HepG2 (cell line): ENCODE measurements around the gene NEK9. TPM values are rescaled to one million over a fixed set of nuclear protein-coding genes. Genes with fewer than 3 reads are reported as not detected.

Experiments used
- ATF7 ChIP-seq, 2 experiments: fragments of 450-650 bp in 1 of 2; sonication (generic) in 1 of 2; formaldehyde crosslinking in 1 of 2; IDR thresholded peaks; 2 replicates each; pipeline versions ENCODE4 v1.4.0 to v1.6.1; 2016 to 2020; ENCODE audit warnings: antibody characterized with exemption in 1 of 2, mild to moderate bottlenecking in 1 of 2, missing genetic modification reagents in 1 of 2
- ATF7-NPFF ChIP-seq: sonication (generic); formaldehyde crosslinking; IDR thresholded peaks from 2 replicates; pipeline ENCODE4 v1.8.1; 2023; ENCODE audit warnings: mild to moderate bottlenecking, low read depth, missing genetic modification reagents, moderate library complexity
- ELF1 ChIP-seq: sonication (generic); formaldehyde crosslinking; IDR thresholded peaks from 2 replicates; pipeline ENCODE4 v1.4.0; 2020; ENCODE audit warnings: missing genetic modification reagents
- ERF ChIP-seq: IDR thresholded peaks from 2 replicates; pipeline ENCODE4 v1.6.1; 2018; ENCODE audit warnings: missing biosample characterization, missing genetic modification reagents
- GATAD1 ChIP-seq: IDR thresholded peaks from 2 replicates; pipeline ENCODE4 v1.6.1; 2016; ENCODE audit warnings: missing genetic modification reagents, missing compliant biosample characterization
- HMGXB4 ChIP-seq, 2 experiments: sonication (generic) in 1 of 2; formaldehyde crosslinking in 1 of 2; IDR thresholded peaks; 2 replicates each; pipeline versions ENCODE4 v1.4.0 to v1.6.1; 2018 to 2020; ENCODE audit warnings: missing genetic modification reagents in 2 of 2, borderline replicate concordance in 1 of 2, low read depth in 1 of 2, mild to moderate bottlenecking in 1 of 2, missing biosample characterization in 1 of 2
- HOXA5 ChIP-seq: sonication (generic); formaldehyde crosslinking; IDR thresholded peaks from 2 replicates; pipeline ENCODE4 v1.4.0; 2020; ENCODE audit warnings: missing genetic modification reagents
- KAT8 ChIP-seq: IDR thresholded peaks from 2 replicates; pipeline ENCODE4 v1.6.1; 2016; ENCODE audit warnings: missing genetic modification reagents, missing compliant biosample characterization
- KDM2A ChIP-seq: sonication (generic); formaldehyde crosslinking; IDR thresholded peaks from 2 replicates; pipeline ENCODE4 v1.4.0; 2020; ENCODE audit warnings: low read depth, missing genetic modification reagents, borderline replicate concordance
- KLF13 ChIP-seq: sonication (generic); formaldehyde crosslinking; IDR thresholded peaks from 2 replicates; pipeline ENCODE4 v1.4.0; 2020; ENCODE audit warnings: mild to moderate bottlenecking, missing genetic modification reagents
- MXD3 ChIP-seq: IDR thresholded peaks from 2 replicates; pipeline ENCODE4 v1.6.1; 2016; ENCODE audit warnings: mild to moderate bottlenecking, missing biosample characterization, missing genetic modification reagents
- NFYB ChIP-seq: sonication (generic); formaldehyde crosslinking; IDR thresholded peaks from 2 replicates; pipeline ENCODE4 v1.4.0; 2020; ENCODE audit warnings: missing genetic modification reagents
- PHF8 ChIP-seq: sonication (generic); formaldehyde crosslinking; IDR thresholded peaks from 2 replicates; pipeline ENCODE4 v1.5.0; 2020; ENCODE audit warnings: missing genetic modification reagents
- POLR2A ChIP-seq, 2 experiments: IDR thresholded peaks; 2 replicates each; pipeline ENCODE4 v1.6.1; 2011; ENCODE audit warnings: low read depth in 2 of 2, low read length in 2 of 2, mild to moderate bottlenecking in 1 of 2, moderate library complexity in 1 of 2; ENCODE audit not compliant: insufficient read depth in 1 of 2
- POLR2G ChIP-seq: fragments of 200-400 bp; formaldehyde crosslinking; IDR thresholded peaks from 2 replicates; pipeline ENCODE4 v1.6.1; 2018; ENCODE audit warnings: mild to moderate bottlenecking, low read depth, low read length, moderate library complexity
- RARA ChIP-seq: IDR thresholded peaks from 2 replicates; pipeline ENCODE4 v1.6.1; 2016; ENCODE audit warnings: missing genetic modification reagents, missing compliant biosample characterization
- SP1 ChIP-seq, 2 experiments: fragments of 450-650 bp in 1 of 2; sonication (generic) in 1 of 2; formaldehyde crosslinking in 1 of 2; IDR thresholded peaks; 2 replicates each; pipeline versions ENCODE4 v1.4.0 to v1.6.1; 2016 to 2020; ENCODE audit warnings: missing genetic modification reagents in 1 of 2
- SP140L ChIP-seq: sonication (generic); formaldehyde crosslinking; IDR thresholded peaks from 2 replicates; pipeline ENCODE4 v1.4.0; 2020; ENCODE audit warnings: missing genetic modification reagents, borderline replicate concordance
- STAG1 ChIP-seq: sonication (generic); formaldehyde crosslinking; IDR thresholded peaks from 2 replicates; pipeline ENCODE4 v1.4.0; 2020; ENCODE audit warnings: missing genetic modification reagents
- XRCC5 ChIP-seq: fragments of 200-400 bp; formaldehyde crosslinking; optimal IDR thresholded peaks from 2 replicates; pipeline ENCODE3; 2017; ENCODE audit warnings: mild to moderate bottlenecking, low read length
- YEATS2 ChIP-seq: sonication (generic); formaldehyde crosslinking; IDR thresholded peaks from 2 replicates; pipeline ENCODE4 v1.4.0; 2020; ENCODE audit warnings: missing genetic modification reagents, borderline replicate concordance
- YEATS4 ChIP-seq: sonication (generic); formaldehyde crosslinking; IDR thresholded peaks from 2 replicates; pipeline ENCODE4 v1.4.0; 2020; ENCODE audit warnings: missing genetic modification reagents, borderline replicate concordance
- ZBTB14 ChIP-seq: sonication (generic); formaldehyde crosslinking; IDR thresholded peaks from 2 replicates; pipeline ENCODE4 v1.4.0; 2020; ENCODE audit warnings: missing genetic modification reagents
- ZBTB7B ChIP-seq: sonication (generic); formaldehyde crosslinking; IDR thresholded peaks from 2 replicates; pipeline ENCODE4 v1.4.0; 2020; ENCODE audit warnings: missing genetic modification reagents
- ZMAT3 ChIP-seq: sonication (generic); formaldehyde crosslinking; conservative IDR thresholded peaks from 2 replicates; pipeline ENCODE4 v1.7.0; 2021; ENCODE audit warnings: missing genetic modification reagents
- ZNF230 ChIP-seq: sonication (generic); formaldehyde crosslinking; IDR thresholded peaks from 2 replicates; pipeline ENCODE4 v1.4.0; 2020; ENCODE audit warnings: mild to moderate bottlenecking, missing genetic modification reagents
- ZNF569 ChIP-seq: sonication (generic); formaldehyde crosslinking; IDR thresholded peaks from 2 replicates; pipeline ENCODE4 v1.5.0; 2020; ENCODE audit warnings: mild to moderate bottlenecking, missing genetic modification reagents, moderate library complexity, borderline replicate concordance
- ZSCAN31 ChIP-seq: sonication (generic); formaldehyde crosslinking; IDR thresholded peaks from 2 replicates; pipeline ENCODE4 v1.5.0; 2020; ENCODE audit warnings: low read depth, mild to moderate bottlenecking, missing genetic modification reagents
- polyA plus RNA-seq, 8 experiments: library from polyadenylated mRNA; depleted of rRNA in 3 of 8; stranded (reverse) in 7 of 8; unstranded in 1 of 8; fragments of >200 nt; fragmentation: Illumina TruSeq in 4 of 8; extraction: Trizol in 4 of 8; gene quantifications; 2 replicates each; pipeline versions ENCODE4 v1.2.1 to v1.2.3, GENCODE V29; 2011 to 2016; ENCODE audit warnings: low read depth in 4 of 8, missing spikeins in 1 of 8, mixed read lengths in 1 of 8; ENCODE audit not compliant: insufficient read depth in 1 of 8
- total RNA-seq, 5 experiments: library from RNA; depleted of rRNA; stranded (reverse); fragments of >200 nt; fragmentation: Illumina TruSeq; extraction: Trizol; gene quantifications; 2 replicates each; pipeline ENCODE4 v1.2.3, GENCODE V29; 2016; ENCODE audit warnings: low read depth in 1 of 5

Gene NEK9
- total and polyA plus RNA-seq, 2 of the 13 experiments (the other 11 are each of a cell fraction or from before 2014, with no cell fraction given), result 16.5 to 27.3 TPM

GRCh38 chr14:75063491-75064204 is 63.2 kb downstream of the NEK9 start, which contains the start of gene ACYP1 (continued):
- TF ChIP-seq ZNF569 (CRISPR knock-in tag), result no peak
- TF ChIP-seq ERF (CRISPR knock-in tag), result peak; percentile 49; the same call in 1 of the 2 replicates
- peak; percentile 35; the same call in 1 of the 2 replicates for TF ChIP-seq YEATS4
- no peak for TF ChIP-seq SP140L
- no peak for TF ChIP-seq SP1 (IDR thresholded peaks at IDR 0.05)
- TF ChIP-seq SP1 (CRISPR knock-in tag; IDR thresholded peaks at IDR 0.05), result peak; percentile 68; the same call in 1 of the 2 replicates
- no peak for TF ChIP-seq KLF13 (CRISPR knock-in tag)
- 0 out of 2 replicates have a peak, but pooled peaks have one; percentile 51 for TF ChIP-seq GATAD1 (CRISPR knock-in tag)
- peak; percentile 53; the same call in 1 of the 2 replicates for TF ChIP-seq PHF8
- no peak for TF ChIP-seq ZBTB14 (CRISPR knock-in tag)
- peak; percentile 33; the same call in 1 of the 2 replicates for TF ChIP-seq MXD3 (CRISPR knock-in tag)
- no peak for TF ChIP-seq ATF7 (IDR thresholded peaks at IDR 0.05)
- TF ChIP-seq ATF7 (CRISPR knock-in tag; IDR thresholded peaks at IDR 0.05), result no peak
- no peak for TF ChIP-seq ZMAT3 (CRISPR knock-in tag)
- peak; percentile 63; the same call in 1 of the 2 replicates for TF ChIP-seq ZSCAN31 (CRISPR knock-in tag)
- TF ChIP-seq ATF7-NPFF (CRISPR knock-in tag), result 0 out of 2 replicates have a peak, but pooled peaks have one; percentile 28
- peak; percentile 61; the same call in 1 of the 2 replicates for TF ChIP-seq YEATS2 (CRISPR knock-in tag)
- TF ChIP-seq KAT8, result peak; percentile 75
- peak; percentile 20 to 36; a peak in 1 of 4 replicates for TF ChIP-seq HMGXB4 (CRISPR knock-in tag; IDR thresholded peaks at IDR 0.05; ENCODE audit: borderline replicate concordance in 1 of 2, low read depth in 1 of 2)
- TF ChIP-seq KDM2A (CRISPR knock-in tag), result peak; percentile 67; the same call in 1 of the 2 replicates
- no peak for TF ChIP-seq HOXA5
- TF ChIP-seq RARA (CRISPR knock-in tag), result 0 out of 2 replicates have a peak, but pooled peaks have one; percentile 11
- TF ChIP-seq POLR2A (IDR thresholded peaks at IDR 0.05; ENCODE audit: insufficient read depth in 1 of 2, low read depth in 2 of 2, low read length in 2 of 2), result peak in 1 of 2 experiments; percentile 78; a peak in 2 of 4 replicates
- peak; percentile 85 for TF ChIP-seq ELF1
- TF ChIP-seq ZNF230, result 0 out of 2 replicates have a peak, but pooled peaks have one; percentile 23
- peak; percentile 83 for TF ChIP-seq ZBTB7B (CRISPR knock-in tag)
- TF ChIP-seq POLR2G, result peak; percentile 69
- peak; percentile 54 for TF ChIP-seq XRCC5
- peak; percentile 98 for TF ChIP-seq NFYB (CRISPR knock-in tag)
- TF ChIP-seq STAG1 (CRISPR knock-in tag), result peak; percentile 13; the same call in 1 of the 2 replicates
